H9 (cell line): ENCODE results near the gene IL1RL2. TPM values are rescaled to one million over a fixed set of nuclear protein-coding genes. Genes with fewer than 3 reads are reported as not detected.

Experiments
- DNase-seq: peaks from one replicate; pipeline ENCODE4 v3.0.0-alpha.2; 2017
- H2AFZ ChIP-seq: one replicate; pipeline ENCODE4 v1.6.1; 2013; ENCODE audit warnings: mild to moderate bottlenecking, low read length, control low read depth, moderate library complexity
- H2AK5ac ChIP-seq: 2 replicates; pipeline ENCODE4 v1.6.1; 2013; ENCODE audit warnings: low read length, control low read depth, mixed read lengths; ENCODE audit not compliant: insufficient read length
- H2BK120ac ChIP-seq: one replicate; pipeline ENCODE4 v1.6.1; 2013; ENCODE audit warnings: low read depth, mild to moderate bottlenecking, low read length, control low read depth, inconsistent platforms; ENCODE audit not compliant: poor library complexity, severe bottlenecking
- H2BK12ac ChIP-seq: 2 replicates; pipeline ENCODE4 v1.6.1; 2013; ENCODE audit warnings: low read length, control low read depth, mixed read lengths, low read depth; ENCODE audit not compliant: insufficient read length
- H2BK15ac ChIP-seq: 2 replicates; pipeline ENCODE4 v1.6.1; 2013; ENCODE audit warnings: low read depth, low read length, control low read depth
- H2BK20ac ChIP-seq: one replicate; pipeline ENCODE4 v1.6.1; 2013; ENCODE audit warnings: low read depth, mild to moderate bottlenecking, low read length, control low read depth, inconsistent platforms; ENCODE audit not compliant: poor library complexity, severe bottlenecking
- H2BK5ac ChIP-seq: 2 replicates; pipeline ENCODE4 v1.6.1; 2013; ENCODE audit warnings: low read length, control low read depth, mixed read lengths; ENCODE audit not compliant: insufficient read length
- H3K14ac ChIP-seq: 2 replicates; pipeline ENCODE4 v1.6.1; 2013; ENCODE audit warnings: low read length, control low read depth; ENCODE audit not compliant: insufficient read depth
- H3K18ac ChIP-seq: 2 replicates; pipeline ENCODE4 v1.6.1; 2013; ENCODE audit warnings: low read depth, mild to moderate bottlenecking, mixed read lengths, low read length, control low read depth; ENCODE audit not compliant: insufficient read length
- H3K23ac ChIP-seq: 2 replicates; pipeline ENCODE4 v1.6.1; 2013; ENCODE audit warnings: low read length, control low read depth, mixed read lengths, low read depth; ENCODE audit not compliant: insufficient read length
- H3K23me2 ChIP-seq: 2 replicates; pipeline ENCODE4 v1.6.1; 2013; ENCODE audit warnings: low read depth, mild to moderate bottlenecking, mixed read lengths, low read length, control low read depth; ENCODE audit not compliant: insufficient read length, poor library complexity, severe bottlenecking
- H3K27ac ChIP-seq: 2 replicates; pipeline ENCODE4 v1.5.1; 2013; ENCODE audit warnings: low read length, control low read depth, mixed read lengths, low read depth; ENCODE audit not compliant: insufficient read length
- H3K27me3 ChIP-seq: 2 replicates; pipeline ENCODE4 v1.6.1; 2013; ENCODE audit warnings: low read length, control low read depth, inconsistent platforms; ENCODE audit not compliant: insufficient read depth
- H3K4ac ChIP-seq: 2 replicates; pipeline ENCODE4 v1.6.1; 2013; ENCODE audit warnings: low read depth, mild to moderate bottlenecking, control low read depth, inconsistent platforms, low read length, moderate library complexity
- H3K4me1 ChIP-seq: 2 replicates; pipeline ENCODE4 v1.6.1; 2013; ENCODE audit warnings: low read length, control low read depth, inconsistent platforms; ENCODE audit not compliant: insufficient read depth
- H3K4me2 ChIP-seq: 2 replicates; pipeline ENCODE4 v1.6.1; 2013; ENCODE audit warnings: low read length, control low read depth, mixed read lengths; ENCODE audit not compliant: insufficient read length, insufficient read depth
- H3K56ac ChIP-seq: 2 replicates; pipeline ENCODE4 v1.6.1; 2013; ENCODE audit warnings: low read depth, mild to moderate bottlenecking, mixed read lengths, low read length, control low read depth; ENCODE audit not compliant: insufficient read length
- H3K79me1 ChIP-seq: 2 replicates; pipeline ENCODE4 v1.6.1; 2013; ENCODE audit warnings: low read depth, mild to moderate bottlenecking, moderate library complexity, low read length, control low read depth, inconsistent platforms; ENCODE audit not compliant: insufficient read depth, poor library complexity, severe bottlenecking
- H3K79me2 ChIP-seq: 2 replicates; pipeline ENCODE4 v1.6.1; 2013; ENCODE audit warnings: low read length, control low read depth, inconsistent platforms; ENCODE audit not compliant: insufficient read depth
- H3K9ac ChIP-seq: 2 replicates; pipeline ENCODE4 v1.6.1; 2013; ENCODE audit warnings: low read length, control low read depth, mixed read lengths; ENCODE audit not compliant: insufficient read length; ENCODE audit errors: extremely low read depth
- H3K9me3 ChIP-seq: one replicate; pipeline ENCODE4 v1.6.1; 2013; ENCODE audit warnings: low read depth, low read length, inconsistent platforms; ENCODE audit not compliant: control insufficient read depth
- H3T11ph ChIP-seq: one replicate; pipeline ENCODE4 v1.6.1; 2013; ENCODE audit warnings: mild to moderate bottlenecking, low read length, control low read depth, inconsistent platforms
- H4K20me1 ChIP-seq: one replicate; pipeline ENCODE4 v1.6.1; 2013; ENCODE audit not compliant: control insufficient read depth, insufficient read length, insufficient read depth
- H4K5ac ChIP-seq: 2 replicates; pipeline ENCODE4 v1.6.1; 2013; ENCODE audit warnings: low read depth, mild to moderate bottlenecking, mixed read lengths, low read length, control low read depth; ENCODE audit not compliant: insufficient read length
- H4K8ac ChIP-seq: replicated peaks from 2 replicates; pipeline ENCODE4 v1.6.1; 2013; ENCODE audit warnings: low read length, control low read depth, mixed read lengths, low read depth; ENCODE audit not compliant: insufficient read length
- H4K91ac ChIP-seq: 2 replicates; pipeline ENCODE4 v1.6.1; 2013; ENCODE audit warnings: low read depth, mild to moderate bottlenecking, moderate library complexity, mixed read lengths, low read length, control low read depth; ENCODE audit not compliant: insufficient read length
- H3K27ac Mint-ChIP-seq, 3 experiments: 2 replicates in 2 of 3; 3 replicates in 1 of 3; pipeline ENCODE4 v1.8.0; 2020 to 2021; ENCODE audit warnings: mixed read lengths in 3 of 3, mild to moderate bottlenecking in 1 of 3, moderate library complexity in 1 of 3
- H3K27me3 Mint-ChIP-seq: 2 replicates; pipeline ENCODE4 v1.8.0; 2021; ENCODE audit warnings: low read depth, mild to moderate bottlenecking, moderate library complexity, mixed read lengths
- H3K36me3 Mint-ChIP-seq, 3 experiments: 2 replicates in 2 of 3; 3 replicates in 1 of 3; pipeline ENCODE4 v1.8.0; 2020 to 2021; ENCODE audit warnings: low read depth in 3 of 3, mixed read lengths in 3 of 3; ENCODE audit not compliant: insufficient read depth in 1 of 3
- H3K4me1 Mint-ChIP-seq, 2 experiments: 2 replicates each; pipeline ENCODE4 v1.8.0; 2020; ENCODE audit warnings: mixed read lengths in 2 of 2
- H3K4me3 Mint-ChIP-seq, 2 experiments: 2 replicates in 1 of 2; 3 replicates in 1 of 2; pipeline ENCODE4 v1.8.0; 2020 to 2021; ENCODE audit warnings: mild to moderate bottlenecking in 2 of 2, mixed read lengths in 2 of 2, moderate library complexity in 1 of 2
- H3K9me3 Mint-ChIP-seq, 2 experiments: 2 replicates in 1 of 2; 3 replicates in 1 of 2; pipeline ENCODE4 v1.8.0; 2020; ENCODE audit warnings: mild to moderate bottlenecking in 2 of 2, mixed read lengths in 2 of 2, moderate library complexity in 1 of 2
- WGBS: extraction: QIAGEN DNeasy Blood & Tissue Kit; methylation state at CpG from one replicate; pipeline ENCODE4 v1.1.7; 2013; ENCODE audit warnings: missing lambda C conversion rate, low lambda C conversion rate, mixed read lengths; ENCODE audit not compliant: insufficient read length; ENCODE audit errors: extremely low coverage; 5-methylcytosine and 5-hydroxymethylcytosine counted together
- total RNA-seq: library from RNA; stranded (reverse); gene quantifications from 2 replicates; pipeline ENCODE4 v1.2.1, GENCODE V29; 2021
- TF ChIP-seq, protein P1 (sequence below): fragments of 200-600 bp; sonication (generic); conservative IDR thresholded peaks from 3 replicates; pipeline ENCODE4 v1.8.0; 2021; ENCODE audit warnings: antibody characterized with exemption, mild to moderate bottlenecking

The IL1RL2 gene
- total RNA-seq, 1 experiment from 2014 or later: not detected

DNA sequence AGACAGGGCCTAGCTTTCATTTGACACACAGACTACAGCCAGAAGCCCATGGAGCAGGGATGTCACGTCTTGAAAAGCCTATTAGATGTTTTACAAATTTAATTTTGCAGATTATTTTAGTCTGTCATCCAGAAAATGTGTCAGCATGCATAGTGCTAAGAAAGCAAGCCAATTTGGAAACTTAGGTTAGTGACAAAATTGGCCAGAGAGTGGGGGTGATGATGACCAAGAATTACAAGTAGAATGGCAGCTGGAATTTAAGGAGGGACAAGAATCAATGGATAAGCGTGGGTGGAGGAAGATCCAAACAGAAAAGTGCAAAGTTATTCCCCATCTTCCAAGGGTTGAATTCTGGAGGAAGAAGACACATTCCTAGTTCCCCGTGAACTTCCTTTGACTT is 7.8 kb upstream of the IL1RL2 start:
- Histone ChIP-seq H3K79me2 (no peaks in the 10 kb centered on the region), H4K8ac (no peak overlapping the region), H3K4me1 (no peaks in the 10 kb centered on the region), H3T11ph (no peak overlapping the region), H2AFZ (no peak overlapping the region), H3K56ac (no peak overlapping the region), H2AK5ac (no peak overlapping the region), H2BK5ac (no peak overlapping the region), H3K18ac (no peak overlapping the region), H3K27ac (no peak overlapping the region), H2BK20ac (no peak overlapping the region), H3K27me3 (no peaks in the 10 kb centered on the region; the same call in 1 of the 2 replicates), H3K9me3 (no peaks in the 10 kb centered on the region), H3K9ac (no peak overlapping the region), H3K4me2 (no peak overlapping the region), H3K23ac (no peak overlapping the region), H2BK12ac (no peak overlapping the region), H4K91ac (no peak overlapping the region), H2BK15ac (no peak overlapping the region), H2BK120ac (no peak overlapping the region), H3K14ac (no peak overlapping the region), H3K79me1 (no peaks in the 10 kb centered on the region), H3K4ac (no peak overlapping the region), H3K23me2 (no peaks in the 10 kb centered on the region), H4K20me1 (no peaks in the 10 kb centered on the region), H4K5ac (no peak overlapping the region)
- TF ChIP-seq, protein P1, sequence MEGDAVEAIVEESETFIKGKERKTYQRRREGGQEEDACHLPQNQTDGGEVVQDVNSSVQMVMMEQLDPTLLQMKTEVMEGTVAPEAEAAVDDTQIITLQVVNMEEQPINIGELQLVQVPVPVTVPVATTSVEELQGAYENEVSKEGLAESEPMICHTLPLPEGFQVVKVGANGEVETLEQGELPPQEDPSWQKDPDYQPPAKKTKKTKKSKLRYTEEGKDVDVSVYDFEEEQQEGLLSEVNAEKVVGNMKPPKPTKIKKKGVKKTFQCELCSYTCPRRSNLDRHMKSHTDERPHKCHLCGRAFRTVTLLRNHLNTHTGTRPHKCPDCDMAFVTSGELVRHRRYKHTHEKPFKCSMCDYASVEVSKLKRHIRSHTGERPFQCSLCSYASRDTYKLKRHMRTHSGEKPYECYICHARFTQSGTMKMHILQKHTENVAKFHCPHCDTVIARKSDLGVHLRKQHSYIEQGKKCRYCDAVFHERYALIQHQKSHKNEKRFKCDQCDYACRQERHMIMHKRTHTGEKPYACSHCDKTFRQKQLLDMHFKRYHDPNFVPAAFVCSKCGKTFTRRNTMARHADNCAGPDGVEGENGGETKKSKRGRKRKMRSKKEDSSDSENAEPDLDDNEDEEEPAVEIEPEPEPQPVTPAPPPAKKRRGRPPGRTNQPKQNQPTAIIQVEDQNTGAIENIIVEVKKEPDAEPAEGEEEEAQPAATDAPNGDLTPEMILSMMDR: no peak
- no peaks in the 10 kb centered on the region for H3K36me3 Mint-ChIP-seq
- no peaks in the 10 kb centered on the region; a peak in 1 of 4 replicates for H3K4me1 Mint-ChIP-seq
- WGBS: no CpG with 5 or more reads among the region's 3 CpGs
- H3K4me3 Mint-ChIP-seq: no peak overlapping the region
- H3K27ac Mint-ChIP-seq: no peak overlapping the region
- DNase-seq: no peak
- H3K9me3 Mint-ChIP-seq: no peaks in the 10 kb centered on the region
- peaks cover 2% of the 10 kb centered on the region; the same call in 1 of the 2 replicates for H3K27me3 Mint-ChIP-seq
